GM21367 (cell line): ENCODE results near the gene TLE4.

Experiments used
- ATAC-seq: cut with Tn5 transposase; IDR thresholded peaks from one replicate; pipeline ENCODE4 v1.9.1; 2021; ENCODE audit not compliant: unreplicated experiment

TLE4 gene

DNA sequence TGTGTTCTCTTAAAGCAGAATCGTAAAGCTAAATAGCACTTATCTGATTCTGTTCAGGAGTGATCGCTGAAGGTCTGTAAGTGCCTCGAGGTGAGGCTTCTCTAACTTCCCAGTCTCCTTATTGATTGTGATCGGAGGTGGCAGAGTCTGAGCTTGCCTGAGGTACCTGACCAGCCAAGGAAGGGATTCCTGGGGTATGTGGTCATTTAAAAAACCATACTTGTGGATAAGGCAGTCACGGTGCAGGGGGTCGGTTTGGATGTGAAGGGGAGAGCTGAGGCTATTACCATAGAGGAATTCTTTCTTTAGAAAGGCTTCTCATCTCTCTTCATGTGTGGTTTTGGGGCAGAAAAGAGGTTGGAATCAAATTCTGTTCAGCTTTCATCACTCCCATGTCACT is 193.7 kb downstream of the TLE4 start:
- no peak for ATAC-seq

DNA sequence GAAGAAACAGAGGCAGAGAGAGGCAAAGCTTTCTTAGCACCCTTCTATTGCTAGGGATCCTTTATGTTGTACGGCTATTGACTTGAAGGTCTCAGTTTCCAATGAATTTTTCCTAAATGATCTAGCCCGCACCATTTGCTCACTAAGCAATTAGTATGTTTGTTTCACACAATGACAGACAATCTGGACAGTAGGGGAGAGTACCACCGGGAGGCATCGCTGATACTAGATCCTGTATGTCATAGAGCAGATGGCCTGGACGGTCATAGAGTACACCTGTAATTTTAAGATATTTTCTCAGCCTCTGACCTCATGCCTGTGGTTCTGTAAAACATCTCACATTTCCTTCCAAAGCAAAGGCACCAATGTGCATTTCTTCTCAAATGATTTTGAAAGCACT is 194.3 kb downstream of the TLE4 start:
- no peak for ATAC-seq

DNA sequence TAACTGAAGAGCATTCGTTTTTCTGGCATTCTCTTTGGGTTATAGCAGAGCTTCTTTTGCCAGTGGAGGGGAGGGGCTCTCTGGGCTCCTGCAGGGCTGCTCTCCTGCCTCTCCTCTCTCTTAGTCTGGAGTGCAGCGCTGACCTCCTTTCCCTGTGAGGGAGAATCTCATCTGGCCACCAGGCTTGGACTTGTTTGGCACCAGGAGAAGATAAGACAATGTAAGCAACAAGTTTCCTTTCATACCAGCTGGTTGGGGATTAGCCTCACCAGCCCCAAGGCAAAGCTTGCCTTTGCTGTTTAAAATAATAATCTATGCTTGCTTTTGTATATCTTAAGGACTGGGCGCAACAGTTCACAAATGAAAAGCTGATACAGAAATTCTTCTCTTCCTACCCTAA is 196.4 kb downstream of the TLE4 start:
- no peak for ATAC-seq

DNA sequence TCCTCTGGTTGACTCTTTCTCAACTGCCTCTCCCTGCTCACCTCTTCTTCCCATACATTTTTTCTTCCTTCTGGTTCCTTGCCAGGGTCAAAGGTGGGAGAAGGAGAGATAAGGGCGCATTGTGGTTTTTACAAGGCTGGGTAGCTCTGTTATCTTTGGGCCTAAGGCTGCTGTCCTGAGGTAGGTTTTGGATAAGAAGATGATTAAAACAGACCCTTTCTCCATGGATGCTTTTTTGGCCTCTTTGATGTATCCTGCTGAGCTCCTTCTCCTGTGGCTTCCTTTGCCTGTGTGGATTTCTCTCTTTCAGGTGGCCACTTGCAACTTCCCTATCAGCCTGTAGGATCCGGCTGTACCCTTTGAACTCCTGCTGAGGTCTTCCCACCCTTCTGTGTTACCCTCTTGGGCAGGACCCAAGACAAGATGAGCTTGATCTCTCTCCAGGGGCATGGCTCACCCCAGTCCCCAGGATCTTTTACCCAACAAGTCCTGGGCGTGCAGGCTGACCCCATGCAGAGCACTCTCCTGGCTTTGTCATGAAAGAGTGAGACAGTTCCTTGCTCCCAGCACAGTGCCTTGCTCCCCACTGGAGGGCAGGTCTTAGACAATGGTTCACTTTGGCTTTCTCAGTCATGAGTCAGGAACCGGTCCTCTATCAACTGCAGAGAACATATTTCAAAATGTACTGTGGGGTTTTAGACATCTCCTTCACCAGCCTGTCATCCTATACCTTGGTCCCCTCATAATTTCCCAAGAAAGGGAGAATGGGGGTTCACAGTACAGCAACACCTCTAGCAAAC is 197.9 kb downstream of the TLE4 start:
- no peak for ATAC-seq

DNA sequence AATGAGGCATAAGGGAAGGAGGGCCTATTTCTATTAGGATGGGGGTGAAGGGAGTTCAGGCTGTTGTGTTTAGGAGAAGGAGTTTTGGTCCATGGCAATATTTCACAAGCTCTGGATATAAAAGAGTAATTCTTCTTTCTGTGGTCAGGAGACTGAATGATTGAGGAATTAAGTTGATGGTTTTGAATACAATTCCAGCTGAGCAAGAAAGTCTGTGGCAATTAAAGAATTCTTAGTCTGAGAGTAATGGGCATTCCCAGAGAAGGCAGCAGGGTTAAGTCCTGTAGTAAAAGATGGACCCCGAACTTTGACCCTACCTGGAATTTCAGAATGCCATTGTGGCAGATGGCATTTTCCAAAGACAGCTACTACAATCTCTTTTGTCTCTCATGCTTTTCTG is 202.6 kb downstream of the TLE4 start:
- no peak for ATAC-seq
